NCI-H748 (cell line): Measurements from ENCODE around the gene PLD2.
"Not testable (repeated sequence)": the region's sequence is repeated elsewhere in the genome, so short reads cannot be mapped to it uniquely, and the experiment has no call there.

Experiments used
- DNase-seq: peaks from one replicate; lab custom pipeline; 2025; ENCODE audit not compliant: unreplicated experiment; lab: John Stamatoyannopoulos, UW

Gene PLD2

GRCh38 chr17:4789701-4789950, 17.3 kb upstream of the PLD2 start:
- no peak for DNase-seq

- DNase-seq = peak; percentile 88
These were observed 16.8 kb upstream of the PLD2 start for GRCh38 chr17:4789951-4790704.

- DNase-seq = no peak
These were observed 16.3 kb upstream of the PLD2 start for GRCh38 chr17:4790705-4791088.

- DNase-seq = no peak
These were observed 11.8 kb upstream of the PLD2 start for GRCh38 chr17:4795168-4795567.

- DNase-seq = peak; percentile 56
These were observed 10.4 kb upstream of the PLD2 start for GRCh38 chr17:4796552-4796920.

- DNase-seq = no peak
These were observed 6.3 kb upstream of the PLD2 start for GRCh38 chr17:4800462-4801196.

GRCh38 chr17:4802228-4802627, 4.7 kb upstream of the PLD2 start, which contains the start of gene C17orf114:
Gene C17orf114, minus strand, starts transcription at chr17:4802328.
- DNase-seq = no peak

GRCh38 chr17:4806456-4806776, 536 bp upstream of the PLD2 start:
- peak; percentile 72 for DNase-seq

- no peak for DNase-seq
These were observed 839 bp downstream of the PLD2 start for GRCh38 chr17:4807605-4808377.

- no peak for DNase-seq
These were observed 1.4 kb downstream of the PLD2 start for GRCh38 chr17:4808378-4808767.

- DNase-seq = no peak
These were observed 3.8 kb downstream of the PLD2 start for GRCh38 chr17:4810696-4811290.

GRCh38 chr17:4811471-4811870, 4.5 kb downstream of the PLD2 start:
- no peak for DNase-seq

- no peak for DNase-seq
These were observed 5.7 kb downstream of the PLD2 start for GRCh38 chr17:4812690-4813089.

- no peak for DNase-seq
These were observed 8.2 kb downstream of the PLD2 start for GRCh38 chr17:4815043-4815675.

GRCh38 chr17:4816826-4817225, 9.9 kb downstream of the PLD2 start:
- DNase-seq = no peak

- DNase-seq = no peak
These were observed 11.3 kb downstream of the PLD2 start for GRCh38 chr17:4818276-4818675.

- DNase-seq = no peak
These were observed 15.9 kb downstream of the PLD2 start for GRCh38 chr17:4822835-4823234.

- DNase-seq = no peak
These were observed 16.6 kb downstream of the PLD2 start for GRCh38 chr17:4823373-4824089.

GRCh38 chr17:4827399-4827798, 20.4 kb downstream of the PLD2 start:
- DNase-seq = no peak

- DNase-seq = not testable (repeated sequence)
These were observed 25.9 kb downstream of the PLD2 start for GRCh38 chr17:4832829-4833177.
